Right hindlimb (tissue), 1 donor: ENCODE measurements around the gene ZDHHC1.

Source experiments
- DNase-seq: peaks from one replicate; pipeline ENCODE4 v3.0.0-alpha.2; 2018

ZDHHC1 gene

DNA sequence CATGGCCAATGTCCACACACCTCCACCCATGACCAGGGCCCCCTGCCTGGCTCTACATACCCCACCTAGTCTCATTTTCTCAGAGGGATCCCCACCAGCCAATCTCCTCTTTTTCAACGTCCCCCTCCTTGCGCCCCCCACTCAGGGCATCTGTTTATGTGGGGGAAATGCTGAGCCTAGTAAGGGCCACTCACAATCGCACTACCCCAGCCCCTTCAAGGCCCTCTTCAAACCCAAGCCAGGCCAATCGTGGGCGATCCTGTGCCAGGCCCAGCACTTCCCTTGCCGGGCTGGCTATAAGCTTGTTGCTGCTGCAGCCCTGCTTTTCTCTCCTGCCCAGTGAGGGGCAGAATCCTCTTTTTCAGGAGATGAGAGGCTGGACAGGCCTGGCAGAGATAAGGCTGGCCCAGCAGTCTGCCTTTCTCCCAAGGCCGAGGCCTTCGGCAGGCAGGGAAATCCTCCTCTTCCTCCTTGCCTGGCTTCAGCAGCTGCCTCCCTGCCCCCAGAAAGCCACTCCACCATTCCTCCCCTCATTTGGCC, 30.8 kb upstream of the ZDHHC1 start:
- no peak for DNase-seq

DNA sequence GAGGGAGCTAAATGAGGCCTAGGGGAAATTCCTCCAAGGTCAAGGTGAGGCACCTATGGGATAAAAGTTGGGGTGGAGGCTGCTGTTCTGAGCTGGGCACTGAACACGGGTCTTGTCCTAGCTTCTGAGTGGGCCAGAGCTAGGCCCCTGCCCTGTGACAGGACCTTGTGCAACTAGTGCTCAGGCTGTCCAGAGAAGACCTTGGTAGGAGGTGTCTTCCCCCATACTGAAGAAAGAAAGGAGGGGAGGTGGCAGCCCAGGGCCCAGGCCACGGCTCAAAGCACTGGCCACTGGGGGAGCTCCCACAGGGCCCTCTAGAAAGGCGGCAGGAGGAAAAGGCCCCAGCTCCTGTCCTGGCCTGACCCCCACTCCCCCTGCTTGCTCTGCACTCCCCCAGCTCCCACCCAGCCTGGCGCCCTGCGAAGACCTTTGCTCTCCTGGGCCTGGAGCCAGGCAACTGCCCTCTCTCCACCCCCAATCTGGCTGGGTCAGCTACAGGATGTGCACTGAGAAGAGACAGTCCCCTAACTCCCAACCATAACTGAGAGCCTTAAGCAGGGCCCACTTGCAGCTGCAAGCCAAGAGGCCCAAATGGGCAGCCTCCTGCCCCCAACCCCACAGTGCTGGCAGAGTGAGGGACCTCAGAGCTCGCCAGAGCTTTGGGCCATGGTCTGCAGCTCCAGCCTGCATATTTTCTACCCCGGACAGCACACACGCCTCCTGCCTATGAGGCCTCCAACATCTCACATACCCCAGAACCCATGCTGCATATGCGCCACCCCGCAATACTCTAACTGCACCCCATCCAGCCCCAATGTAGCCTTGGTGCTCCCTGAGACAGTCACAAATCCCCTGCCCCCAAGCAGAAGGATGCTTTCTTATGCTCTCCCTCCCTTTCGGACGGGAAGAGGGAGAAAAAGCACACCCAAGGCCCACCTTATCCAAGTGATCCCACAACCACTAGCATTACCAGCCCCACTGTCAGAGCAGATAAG, 29.9 kb upstream of the ZDHHC1 start:
- peak; percentile 47 for DNase-seq

GRCh38 chr16:67445441-67445912, 29.2 kb upstream of the ZDHHC1 start:
- DNase-seq = no peak

DNA sequence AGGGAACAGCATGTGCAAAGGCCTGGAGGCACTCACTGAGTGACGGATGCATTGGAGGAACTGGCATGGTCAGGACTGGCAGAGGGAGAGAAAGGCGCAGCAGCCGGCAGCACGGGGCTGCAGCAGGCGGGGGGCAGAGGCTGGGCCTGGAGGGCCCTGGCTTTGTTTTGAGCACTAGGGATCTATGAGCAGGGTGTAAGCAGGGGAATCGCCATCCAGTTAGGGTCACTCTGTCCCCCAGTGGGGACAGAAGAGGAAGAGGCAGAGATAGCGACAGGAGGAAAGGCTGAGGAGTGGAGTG, 28.8 kb upstream of the ZDHHC1 start:
- no peak for DNase-seq

- no peak for DNase-seq
These were observed 28.2 kb upstream of the ZDHHC1 start for GRCh38 chr16:67444259-67445125.

DNA sequence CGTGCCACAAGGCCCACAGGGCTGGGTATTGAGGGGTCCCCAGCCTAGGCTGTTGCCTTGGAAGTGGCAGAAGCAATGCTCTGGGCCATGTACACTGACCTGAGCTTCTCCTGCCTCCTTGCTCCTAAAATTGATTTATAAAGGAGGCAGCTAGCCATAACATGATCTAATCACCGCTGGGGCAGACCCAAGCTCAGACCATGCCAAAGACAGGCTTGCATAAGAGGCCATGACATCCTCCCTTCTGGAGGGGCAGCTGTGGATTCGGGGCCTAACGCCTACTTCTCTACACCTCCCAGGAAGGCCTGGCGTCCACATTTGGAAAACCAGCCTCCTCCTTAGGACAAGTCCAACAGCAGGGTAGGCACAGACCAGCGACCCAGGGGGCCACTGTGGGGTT, 27.0 kb upstream of the ZDHHC1 start:
- peak; percentile 70 for DNase-seq

- no peak for DNase-seq
These were observed 26.4 kb upstream of the ZDHHC1 start for GRCh38 chr16:67442581-67443255.

DNA sequence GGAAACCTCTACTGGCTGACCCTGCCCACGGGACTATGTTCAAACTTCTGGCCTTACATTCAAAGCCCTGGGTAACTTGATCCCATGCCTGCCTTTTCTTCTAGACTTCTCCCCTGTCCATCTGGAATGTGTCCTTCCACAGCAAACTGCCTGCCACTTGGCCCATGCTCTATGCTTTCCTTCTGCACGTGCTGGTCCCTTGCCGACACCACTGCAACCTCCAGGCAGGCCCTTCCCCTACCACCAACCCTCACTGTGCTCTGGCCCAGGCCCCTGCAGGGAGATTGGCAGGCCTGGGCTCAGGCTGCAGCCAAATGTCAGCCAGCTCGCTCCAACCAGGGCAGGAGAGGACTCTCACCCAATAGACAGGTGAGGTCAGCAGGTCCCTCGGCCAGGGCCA, 25.6 kb upstream of the ZDHHC1 start:
- peak; percentile 50 for DNase-seq

GRCh38 chr16:67441271-67441753, 25.0 kb upstream of the ZDHHC1 start:
- peak; percentile 80 for DNase-seq

GRCh38 chr16:67438824-67439393, 22.6 kb upstream of the ZDHHC1 start:
- no peak for DNase-seq

DNA sequence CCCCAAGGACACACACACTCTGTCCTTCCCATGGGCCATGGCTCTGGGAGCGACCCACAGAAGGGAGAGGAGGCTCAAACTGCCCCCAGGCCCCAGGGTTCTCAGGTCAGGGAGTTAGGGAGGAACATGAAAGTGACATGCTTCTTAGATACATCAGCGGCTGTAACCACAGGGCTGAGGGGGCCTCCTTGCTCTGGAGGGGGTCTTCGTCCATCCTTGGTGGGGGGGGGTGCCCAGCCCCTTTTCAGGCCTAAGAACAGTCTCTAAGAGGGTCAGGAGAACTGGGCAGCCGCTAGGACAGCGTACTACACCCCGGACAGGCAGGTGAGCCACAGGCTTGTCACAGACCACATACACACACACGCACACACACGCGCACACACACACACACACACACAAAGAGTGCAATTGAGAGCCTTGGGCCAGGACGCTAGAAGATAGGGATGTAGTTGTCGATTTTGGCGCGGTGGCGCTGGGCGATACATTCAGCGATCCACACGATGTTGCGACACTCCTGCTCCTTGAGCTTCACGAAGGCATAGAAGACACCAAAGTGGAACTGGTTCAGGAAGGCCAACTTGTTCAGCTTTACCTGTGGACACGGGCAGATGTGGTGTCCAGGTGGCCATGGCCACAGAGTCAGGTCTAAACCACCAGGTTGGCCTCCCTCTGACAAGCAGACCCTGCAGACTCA, 22.0 kb upstream of the ZDHHC1 start:
- no peak for DNase-seq

- DNase-seq = no peak
These were observed 21.2 kb upstream of the ZDHHC1 start for GRCh38 chr16:67437513-67437912.

DNA sequence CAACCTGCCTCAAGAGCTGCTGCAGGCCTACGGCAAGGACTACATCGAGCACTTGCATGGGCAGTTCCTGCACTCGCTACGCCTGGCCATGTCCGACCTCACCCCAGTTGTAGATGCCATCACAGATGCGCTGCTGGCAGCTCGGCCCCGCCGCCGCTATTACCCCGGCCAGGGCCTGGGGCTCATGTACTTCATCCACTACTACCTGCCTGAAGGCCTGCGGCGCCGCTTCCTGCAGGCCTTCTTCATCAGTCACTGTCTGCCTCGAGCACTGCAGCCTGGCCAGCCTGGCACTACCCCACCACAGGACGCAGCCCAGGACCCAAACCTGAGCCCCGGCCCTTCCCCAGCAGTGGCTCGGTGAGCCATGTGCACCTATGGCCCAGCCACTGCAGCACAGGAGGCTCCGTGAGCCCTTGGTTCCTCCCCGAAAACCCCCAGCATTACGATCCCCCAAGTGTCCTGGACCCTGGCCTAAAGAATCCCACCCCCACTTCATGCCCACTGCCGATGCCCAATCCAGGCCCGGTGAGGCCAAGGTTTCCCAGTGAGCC, 20.4 kb upstream of the ZDHHC1 start:
- DNase-seq = no peak

- no peak for DNase-seq
These were observed 19.5 kb upstream of the ZDHHC1 start for GRCh38 chr16:67435758-67436164.

GRCh38 chr16:67433131-67433719, 16.9 kb upstream of the ZDHHC1 start:
- no peak for DNase-seq

DNA sequence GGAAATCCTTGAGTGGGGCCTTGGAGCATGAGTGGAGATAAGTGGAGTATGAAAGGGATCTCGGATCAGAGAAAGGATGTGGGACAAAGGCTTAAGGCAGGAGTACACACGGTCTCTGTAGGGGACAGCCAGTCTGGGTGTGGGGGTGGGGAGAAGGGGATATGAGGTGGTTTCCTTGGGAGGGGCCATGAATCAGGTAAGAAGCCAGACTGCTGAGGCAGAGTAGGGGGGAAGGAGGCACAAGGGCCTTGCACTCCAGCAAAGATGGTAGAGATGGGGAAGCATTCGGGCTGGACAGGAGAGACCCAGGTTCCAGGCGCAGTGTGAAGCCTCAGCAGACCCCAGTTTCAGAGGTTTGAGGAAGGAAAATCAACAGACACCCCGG, 16.2 kb upstream of the ZDHHC1 start:
- DNase-seq = no peak

DNA sequence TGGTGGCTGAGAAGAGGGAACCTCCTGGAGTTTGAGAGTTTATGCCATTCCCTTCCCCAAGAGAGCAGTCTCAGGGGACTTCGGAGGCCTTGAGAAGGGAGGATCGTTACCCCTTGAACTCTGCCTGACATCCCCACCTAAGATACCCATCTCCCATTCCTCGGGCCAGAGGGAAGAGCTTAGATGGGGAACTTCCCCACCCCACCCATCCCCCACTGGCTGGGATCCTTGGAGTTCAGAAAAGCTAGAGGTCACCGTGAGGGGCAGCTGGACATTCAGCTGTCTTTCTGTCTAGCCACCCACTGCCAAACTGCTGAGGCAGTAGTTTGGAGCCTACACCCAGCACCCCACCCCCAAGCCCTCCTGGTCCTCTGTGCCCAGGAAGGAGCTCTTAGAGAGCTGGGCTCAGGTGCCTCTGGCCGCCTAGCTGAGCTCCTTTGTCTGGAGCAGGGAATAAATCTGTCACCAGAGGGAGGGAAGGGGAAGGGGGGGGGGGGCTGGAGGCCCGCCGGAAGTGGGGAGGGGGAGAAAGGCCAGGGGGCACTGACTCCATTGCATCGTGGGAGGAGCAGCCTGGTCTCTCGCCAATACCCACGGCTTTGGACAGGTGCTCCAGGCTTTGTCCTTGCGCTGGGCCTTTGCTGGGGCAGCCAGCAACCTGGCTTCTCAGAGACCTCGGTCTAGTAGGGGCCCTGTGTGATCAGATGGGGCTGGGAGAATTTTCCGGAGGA, 15.7 kb upstream of the ZDHHC1 start:
- DNase-seq = no peak

GRCh38 chr16:67430977-67431774, 14.9 kb upstream of the ZDHHC1 start, which contains the start of gene HSD11B2:
TSS of gene HSD11B2 (plus strand) at chr16:67431121. CDS start at chr16:67431249, 128 bp downstream.
- DNase-seq = peak; percentile 74

GRCh38 chr16:67430504-67430976, 14.3 kb upstream of the ZDHHC1 start:
- DNase-seq = no peak
